Thyroid gland (tissue), 4 donors: Measurements from ENCODE around the gene CLEC4D. TPM values are rescaled to one million over a fixed set of nuclear protein-coding genes. Genes with fewer than 3 reads are reported as not detected.

Source experiments
- DNase-seq, 2 donors: peaks; one replicate each; pipeline ENCODE4 v3.0.0-alpha.2; 2019
- H3K27ac ChIP-seq, 3 donors: fragments of 200-600 bp; sonication (generic); 1 replicate in 2 of 3; 2 replicates in 1 of 3; pipeline ENCODE4 v1.5.1; 2016 to 2019; ENCODE audit warnings: mild to moderate bottlenecking in 1 of 3, moderate library complexity in 1 of 3
- H3K27me3 ChIP-seq: fragments of 200-600 bp; sonication (generic); one replicate; pipeline ENCODE4 v1.5.1; 2019
- H3K36me3 ChIP-seq, 2 donors: fragments of 200-600 bp; sonication (generic); one replicate each; pipeline ENCODE4 v1.5.1; 2016 to 2019
- H3K4me1 ChIP-seq, 2 donors: fragments of 200-600 bp; sonication (generic); one replicate each; pipeline ENCODE4 v1.5.1; 2017 to 2019
- H3K4me3 ChIP-seq, 3 donors: fragments of 200-600 bp; sonication (generic); replicated peaks in 1 of 3; 1 replicate in 2 of 3; 2 replicates in 1 of 3; pipeline ENCODE4 v1.5.1; 2016; ENCODE audit warnings: mild to moderate bottlenecking in 1 of 3
- H3K9me3 ChIP-seq: fragments of 200-600 bp; sonication (generic); one replicate; pipeline ENCODE4 v1.5.1; 2017
- POLR2A ChIP-seq, 2 donors: fragments of 450-650 bp; IDR thresholded peaks; one replicate each; pipeline ENCODE4 v1.6.1; 2017; ENCODE audit warnings: antibody characterized with exemption in 2 of 2, mild to moderate bottlenecking in 2 of 2, moderate library complexity in 1 of 2
- WGBS, 2 donors: methylation state at CpG; one replicate each; pipeline ENCODE4 v1.1.5; 2017; 5-methylcytosine and 5-hydroxymethylcytosine counted together
- intact Hi-C: fragments of 100-400 bp; cut with DNase I; formaldehyde crosslinking; loops from one replicate; pipeline ENCODE4 v1.15.1; 2023
- total RNA-seq, 4 donors: library from RNA; depleted of rRNA; stranded (reverse); fragments of >200 nt; gene quantifications; one replicate each; pipeline ENCODE4 v1.2.3, GENCODE V29; 2016
- TF ChIP-seq, protein P1 (sequence below), 6 experiments: fragments of 200-600 bp in 3 of 6; fragments of 450-650 bp in 3 of 6; sonication (generic) in 3 of 6; IDR thresholded peaks; one replicate each; pipeline ENCODE4 v1.5.1; 2016 to 2019; ENCODE audit warnings: antibody characterized with exemption in 6 of 6, mild to moderate bottlenecking in 2 of 6, inconsistent platforms in 1 of 6, moderate library complexity in 1 of 6

Gene CLEC4D
- under 1 TPM in 2 of 4 donors, not detected in 2; 0.13 to 0.22 TPM for total RNA-seq

DNA sequence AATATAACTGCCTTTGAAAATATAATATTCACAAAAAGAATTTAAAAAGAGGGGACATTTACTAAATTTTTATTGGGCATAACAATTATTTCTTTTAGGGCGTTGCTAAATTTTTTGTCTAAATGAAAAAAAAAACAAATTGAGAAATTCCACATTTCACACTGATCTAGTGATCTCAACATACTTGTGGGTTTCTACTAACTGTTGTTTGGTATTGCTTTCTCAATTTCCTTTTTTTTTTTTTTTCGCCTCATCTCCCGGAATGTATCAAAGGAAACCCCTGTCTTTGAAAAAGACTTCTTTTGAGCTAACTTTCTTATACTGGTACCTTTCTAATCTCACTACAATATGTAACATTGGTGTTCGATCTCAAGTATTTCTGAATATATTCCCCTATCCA, at the start of gene CLEC4D:
Gene CLEC4D, plus strand, starts transcription at position 248 of the 400 bp plus-strand sequence. CDS start 230 bp downstream, outside the sequence.
- H3K4me1 ChIP-seq: no peaks in the 10 kb centered on the region
- H3K27ac ChIP-seq: no peak within 1 kb of the TSS
- WGBS, 2 donors: 82 to 88% methylated on average over 4 of the region's 4 CpGs
- no peaks in the 10 kb centered on the region for H3K9me3 ChIP-seq
- intact Hi-C loops: no loop called here
- H3K27me3 ChIP-seq: no peaks in the 10 kb centered on the region
- no peaks in the 10 kb centered on the region for H3K36me3 ChIP-seq
- no peak within 1 kb of the TSS for H3K4me3 ChIP-seq
- TF ChIP-seq POLR2A (IDR thresholded peaks at IDR 0.05): no peak
- TF ChIP-seq, protein P1, sequence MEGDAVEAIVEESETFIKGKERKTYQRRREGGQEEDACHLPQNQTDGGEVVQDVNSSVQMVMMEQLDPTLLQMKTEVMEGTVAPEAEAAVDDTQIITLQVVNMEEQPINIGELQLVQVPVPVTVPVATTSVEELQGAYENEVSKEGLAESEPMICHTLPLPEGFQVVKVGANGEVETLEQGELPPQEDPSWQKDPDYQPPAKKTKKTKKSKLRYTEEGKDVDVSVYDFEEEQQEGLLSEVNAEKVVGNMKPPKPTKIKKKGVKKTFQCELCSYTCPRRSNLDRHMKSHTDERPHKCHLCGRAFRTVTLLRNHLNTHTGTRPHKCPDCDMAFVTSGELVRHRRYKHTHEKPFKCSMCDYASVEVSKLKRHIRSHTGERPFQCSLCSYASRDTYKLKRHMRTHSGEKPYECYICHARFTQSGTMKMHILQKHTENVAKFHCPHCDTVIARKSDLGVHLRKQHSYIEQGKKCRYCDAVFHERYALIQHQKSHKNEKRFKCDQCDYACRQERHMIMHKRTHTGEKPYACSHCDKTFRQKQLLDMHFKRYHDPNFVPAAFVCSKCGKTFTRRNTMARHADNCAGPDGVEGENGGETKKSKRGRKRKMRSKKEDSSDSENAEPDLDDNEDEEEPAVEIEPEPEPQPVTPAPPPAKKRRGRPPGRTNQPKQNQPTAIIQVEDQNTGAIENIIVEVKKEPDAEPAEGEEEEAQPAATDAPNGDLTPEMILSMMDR (IDR thresholded peaks at IDR 0.05): no peak
- DNase-seq: no peak

- no peak for DNase-seq
- 0% methylated on average over 2 of the region's 2 CpGs for WGBS, 2 donors
- H3K27me3 ChIP-seq: no peaks in the 10 kb centered on the region
- no peak for TF ChIP-seq POLR2A (IDR thresholded peaks at IDR 0.05)
- TF ChIP-seq, protein P1 (IDR thresholded peaks at IDR 0.05): no peak
- intact Hi-C loops: no loop called here
- no peak overlapping the region for H3K27ac ChIP-seq
- H3K4me1 ChIP-seq: no peaks in the 10 kb centered on the region
- no peak overlapping the region for H3K4me3 ChIP-seq
- no peaks in the 10 kb centered on the region for H3K36me3 ChIP-seq
- H3K9me3 ChIP-seq: no peaks in the 10 kb centered on the region
Measured at GRCh38 chr12:8465301-8465996, 47.9 kb upstream of the CLEC4D start.

- Histone ChIP-seq H3K4me3 (no peak overlapping the region), H3K4me1 (no peaks in the 10 kb centered on the region)
Measured at GRCh38 chr12:8466241-8466640, 47.1 kb upstream of the CLEC4D start.

DNA sequence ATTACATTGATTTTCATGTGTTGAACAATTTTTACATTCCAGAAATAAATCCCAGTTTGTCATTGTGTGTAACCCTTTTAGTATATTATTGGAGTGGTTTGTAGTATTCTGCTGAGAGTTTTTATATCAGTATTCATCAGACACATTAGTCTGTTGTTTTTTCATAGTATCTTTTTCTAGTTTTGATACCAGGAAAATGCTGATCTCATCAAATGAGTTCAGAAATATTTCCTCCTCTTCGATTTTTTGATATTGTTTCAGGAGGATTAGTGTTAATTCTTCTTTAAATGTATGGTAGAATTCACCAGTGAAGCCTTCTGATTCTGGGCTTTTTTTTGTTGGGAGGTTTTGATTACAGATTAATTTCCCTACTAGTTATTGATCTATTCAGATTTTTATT, 42.2 kb upstream of the CLEC4D start:
- TF ChIP-seq, protein P1 (IDR thresholded peaks at IDR 0.05): no peak
- TF ChIP-seq POLR2A (IDR thresholded peaks at IDR 0.05): no peak
- DNase-seq: no peak
- Histone ChIP-seq H3K36me3 (no peaks in the 10 kb centered on the region), H3K4me1 (no peaks in the 10 kb centered on the region), H3K4me3 (no peak overlapping the region), H3K27ac (no peak overlapping the region), H3K9me3 (no peaks in the 10 kb centered on the region), H3K27me3 (no peaks in the 10 kb centered on the region)
- intact Hi-C loops: no loop called here
- WGBS, 2 donors: 76 to 87% methylated on average over 1 of the region's 1 CpG

More at GRCh38 chr12:8466241-8466640, 47.1 kb upstream of the CLEC4D start:
- no peak for DNase-seq
- no peaks in the 10 kb centered on the region for H3K36me3 ChIP-seq
- H3K9me3 ChIP-seq: no peaks in the 10 kb centered on the region
- H3K27ac ChIP-seq: no peak overlapping the region
- H3K27me3 ChIP-seq: no peaks in the 10 kb centered on the region
- intact Hi-C loops: no loop called here
- TF ChIP-seq, protein P1 (IDR thresholded peaks at IDR 0.05): no peak
- TF ChIP-seq POLR2A (IDR thresholded peaks at IDR 0.05): no peak

- intact Hi-C loops: no loop called here
Measured at GRCh38 chr12:8475508-8476203, 37.6 kb upstream of the CLEC4D start.

More at GRCh38 chr12:8475508-8476203, 37.6 kb upstream of the CLEC4D start:
- H3K9me3 ChIP-seq: no peaks in the 10 kb centered on the region
- no peaks in the 10 kb centered on the region for H3K36me3 ChIP-seq
- no peaks in the 10 kb centered on the region for H3K27me3 ChIP-seq
- H3K4me3 ChIP-seq: no peak overlapping the region
- TF ChIP-seq POLR2A (IDR thresholded peaks at IDR 0.05): no peak
- TF ChIP-seq, protein P1 (IDR thresholded peaks at IDR 0.05): no peak
- H3K27ac ChIP-seq: no peak overlapping the region
- H3K4me1 ChIP-seq: no peaks in the 10 kb centered on the region
- DNase-seq: no peak
